Spleen (tissue), 7 donors: Measurements from ENCODE around the gene RAB11B.

ENCODE experiments used
- POLR2AphosphoS5 ChIP-seq, 3 donors: sonication (generic); formaldehyde crosslinking; IDR thresholded peaks; one replicate each; pipeline ENCODE4 v1.5.1; 2017; ENCODE audit warnings: antibody characterized with exemption in 3 of 3
- TF ChIP-seq, protein P1 (sequence below), 11 experiments: fragments of 200-600 bp in 7 of 11; fragments of 450-650 bp in 4 of 11; sonication (generic) in 4 of 11; IDR thresholded peaks in 8 of 11; conservative IDR thresholded peaks in 3 of 11; 1 replicate in 7 of 11; 2 replicates in 4 of 11; pipeline versions ENCODE4 v1.4.0 to v1.8.0; 2016 to 2021; ENCODE audit warnings: antibody characterized with exemption in 11 of 11, inconsistent platforms in 4 of 11, mild to moderate bottlenecking in 1 of 11
- donor health status: DM: no; HTN: no; CAD: no; lungs with moderate emphysema.
- donor health status: DM: no; HTN: no; CAD: no.
- donor health status: DM: no; HTN: no; CAD: no.

DNA sequence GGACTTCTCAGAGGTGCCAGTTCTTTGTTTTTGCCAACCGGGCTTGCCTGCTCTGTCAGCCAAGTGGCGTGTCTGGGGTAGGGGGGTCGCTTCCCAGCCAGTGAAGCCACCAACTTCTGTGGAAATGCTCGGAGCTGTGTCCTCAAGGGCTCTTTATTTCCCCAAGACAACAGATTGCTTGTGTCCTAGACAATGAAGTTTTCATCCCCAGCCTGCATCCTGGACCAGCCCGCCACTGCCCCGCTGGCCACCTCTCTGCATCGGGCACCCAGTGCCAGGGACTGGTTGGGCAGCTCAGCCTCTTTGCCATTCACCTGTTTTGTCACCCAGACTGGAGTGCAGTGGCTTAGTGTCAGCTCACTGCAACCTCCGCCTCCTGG lies 3.7 kb downstream of the RAB11B start:
- TF ChIP-seq, protein P1, sequence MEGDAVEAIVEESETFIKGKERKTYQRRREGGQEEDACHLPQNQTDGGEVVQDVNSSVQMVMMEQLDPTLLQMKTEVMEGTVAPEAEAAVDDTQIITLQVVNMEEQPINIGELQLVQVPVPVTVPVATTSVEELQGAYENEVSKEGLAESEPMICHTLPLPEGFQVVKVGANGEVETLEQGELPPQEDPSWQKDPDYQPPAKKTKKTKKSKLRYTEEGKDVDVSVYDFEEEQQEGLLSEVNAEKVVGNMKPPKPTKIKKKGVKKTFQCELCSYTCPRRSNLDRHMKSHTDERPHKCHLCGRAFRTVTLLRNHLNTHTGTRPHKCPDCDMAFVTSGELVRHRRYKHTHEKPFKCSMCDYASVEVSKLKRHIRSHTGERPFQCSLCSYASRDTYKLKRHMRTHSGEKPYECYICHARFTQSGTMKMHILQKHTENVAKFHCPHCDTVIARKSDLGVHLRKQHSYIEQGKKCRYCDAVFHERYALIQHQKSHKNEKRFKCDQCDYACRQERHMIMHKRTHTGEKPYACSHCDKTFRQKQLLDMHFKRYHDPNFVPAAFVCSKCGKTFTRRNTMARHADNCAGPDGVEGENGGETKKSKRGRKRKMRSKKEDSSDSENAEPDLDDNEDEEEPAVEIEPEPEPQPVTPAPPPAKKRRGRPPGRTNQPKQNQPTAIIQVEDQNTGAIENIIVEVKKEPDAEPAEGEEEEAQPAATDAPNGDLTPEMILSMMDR (IDR thresholded peaks at IDR 0.05 in 8 of 11, conservative IDR thresholded peaks at IDR 0.05 in 3 of 11): no peak
- no peak for TF ChIP-seq POLR2AphosphoS5 (IDR thresholded peaks at IDR 0.05)
